ENCODE measurements around the gene GORASP2. TPM values are rescaled to one million over a fixed set of nuclear protein-coding genes. Genes with fewer than 3 reads are reported as not detected.
A peak's percentile ranks its signal among the peaks of the same experiment; 100 is the strongest.

The GORASP2 gene
- total RNA-seq, 4 donors from 2014 or later = 53.9 to 67.0 (median 56.3) TPM

DNA sequence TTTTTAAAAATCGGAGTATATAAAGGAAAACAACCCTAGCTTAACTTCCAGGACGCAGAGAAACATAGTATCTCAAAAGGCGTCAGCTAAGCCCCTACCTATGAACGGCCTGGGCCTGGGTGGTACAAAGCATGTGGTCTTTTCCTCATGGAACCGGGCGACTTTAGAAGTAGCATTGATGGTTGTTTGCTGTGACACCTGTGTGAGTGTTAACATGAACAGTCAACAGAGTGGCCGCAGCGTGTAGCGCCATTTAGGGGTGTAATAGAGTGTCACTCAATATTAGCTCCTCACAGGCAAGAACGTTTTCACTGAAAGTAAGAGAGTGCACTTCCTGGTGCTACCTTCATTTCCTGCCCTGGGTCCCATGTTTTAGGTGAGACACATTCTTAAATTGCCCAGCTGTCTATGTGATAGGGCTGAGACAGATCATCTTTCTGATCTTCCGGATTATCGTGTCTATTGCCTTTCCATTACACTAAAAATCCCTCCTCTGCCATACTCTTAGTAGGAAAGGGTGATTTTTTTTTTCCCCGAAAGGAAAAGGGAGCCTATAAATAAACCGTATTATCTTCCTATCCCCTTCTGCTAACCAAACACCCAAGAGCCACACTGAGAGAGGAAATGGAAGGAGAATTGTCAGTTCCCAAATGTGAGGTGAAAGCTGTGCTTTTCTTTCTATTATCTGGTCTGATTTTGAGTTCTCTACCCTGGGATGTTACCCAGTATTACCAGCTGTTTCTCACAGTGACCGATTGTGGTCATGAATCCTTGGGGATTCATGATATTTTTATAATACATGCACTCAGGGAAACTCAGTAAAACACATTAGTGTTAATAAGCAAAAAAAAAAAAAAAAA lies 1.3 kb downstream of the GORASP2 start:
- Histone ChIP-seq H3K27ac (peak overlapping the region; percentile 86 to 95 (median 92)), H3K36me3 (no peaks in the 10 kb centered on the region), H3K4me1 (peaks cover 27 to 37% of the 10 kb centered on the region in 2 donors), H3K4me3 (peak overlapping the region; percentile 77 to 91 (median 84)), H3K9me3 (no peaks in the 10 kb centered on the region), H3K27me3 (no peaks in the 10 kb centered on the region)
- intact Hi-C loops (cut with DNase I; ENCODE audit: low total_unique reads) = no loop called here
- in situ Hi-C loops (cut with MboI; ENCODE audit: low sequenced_read_pairs in 4 of 4) = loop anchor here in 2 of 4 donors (25.0 kb wide), 2 partner anchors 757 to 1343 kb away; partner anchors contain the start of genes DYNC1I2 (in 2 of the 2) and PPIG (in 1 of the 2)
- DNase-seq (no peak), ATAC-seq (peak in 1 of 2 donors; percentile 12)
- TF ChIP-seq, protein P1, sequence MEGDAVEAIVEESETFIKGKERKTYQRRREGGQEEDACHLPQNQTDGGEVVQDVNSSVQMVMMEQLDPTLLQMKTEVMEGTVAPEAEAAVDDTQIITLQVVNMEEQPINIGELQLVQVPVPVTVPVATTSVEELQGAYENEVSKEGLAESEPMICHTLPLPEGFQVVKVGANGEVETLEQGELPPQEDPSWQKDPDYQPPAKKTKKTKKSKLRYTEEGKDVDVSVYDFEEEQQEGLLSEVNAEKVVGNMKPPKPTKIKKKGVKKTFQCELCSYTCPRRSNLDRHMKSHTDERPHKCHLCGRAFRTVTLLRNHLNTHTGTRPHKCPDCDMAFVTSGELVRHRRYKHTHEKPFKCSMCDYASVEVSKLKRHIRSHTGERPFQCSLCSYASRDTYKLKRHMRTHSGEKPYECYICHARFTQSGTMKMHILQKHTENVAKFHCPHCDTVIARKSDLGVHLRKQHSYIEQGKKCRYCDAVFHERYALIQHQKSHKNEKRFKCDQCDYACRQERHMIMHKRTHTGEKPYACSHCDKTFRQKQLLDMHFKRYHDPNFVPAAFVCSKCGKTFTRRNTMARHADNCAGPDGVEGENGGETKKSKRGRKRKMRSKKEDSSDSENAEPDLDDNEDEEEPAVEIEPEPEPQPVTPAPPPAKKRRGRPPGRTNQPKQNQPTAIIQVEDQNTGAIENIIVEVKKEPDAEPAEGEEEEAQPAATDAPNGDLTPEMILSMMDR (IDR thresholded peaks at IDR 0.05 in 4 of 5, conservative IDR thresholded peaks at IDR 0.05 in 1 of 5) = no peak
- TF ChIP-seq POLR2A (IDR thresholded peaks at IDR 0.05) = no peak

DNA sequence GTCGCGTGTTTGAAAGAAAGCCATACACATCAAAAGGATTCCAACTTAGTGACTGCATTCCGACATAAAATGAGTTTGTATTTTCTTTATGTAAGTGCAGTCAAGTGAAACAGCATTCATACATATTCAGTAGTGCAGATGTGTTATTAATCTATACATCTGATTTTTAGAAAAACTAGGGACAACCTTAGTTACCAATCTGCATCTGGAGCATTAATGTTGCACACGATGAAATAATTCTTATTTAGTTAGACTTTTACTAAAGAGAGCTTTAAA lies 1.9 kb downstream of the GORASP2 start:
- ATAC-seq (no peak), DNase-seq (no peak)
- Histone ChIP-seq H3K4me1 (peaks cover 27 to 37% of the 10 kb centered on the region in 2 donors), H3K27me3 (no peaks in the 10 kb centered on the region), H3K4me3 (peak overlapping the region in 3 of 4 donors; percentile 81 to 91 (median 87)), H3K27ac (peak overlapping the region in 3 of 4 donors; percentile 86 to 94 (median 89)), H3K9me3 (no peaks in the 10 kb centered on the region), H3K36me3 (no peaks in the 10 kb centered on the region)
- no peak for TF ChIP-seq POLR2A (IDR thresholded peaks at IDR 0.05)
- TF ChIP-seq, protein P1 (IDR thresholded peaks at IDR 0.05 in 4 of 5, conservative IDR thresholded peaks at IDR 0.05 in 1 of 5) = no peak
- intact Hi-C loops (cut with DNase I; ENCODE audit: low total_unique reads) (no loop called here), in situ Hi-C loops (cut with MboI; ENCODE audit: low sequenced_read_pairs in 4 of 4) (loop anchor here in 2 of 4 donors (25.0 kb wide), 2 partner anchors 756 to 1344 kb away; partner anchors contain the start of genes DYNC1I2 (in 2 of the 2) and PPIG (in 1 of the 2))

DNA sequence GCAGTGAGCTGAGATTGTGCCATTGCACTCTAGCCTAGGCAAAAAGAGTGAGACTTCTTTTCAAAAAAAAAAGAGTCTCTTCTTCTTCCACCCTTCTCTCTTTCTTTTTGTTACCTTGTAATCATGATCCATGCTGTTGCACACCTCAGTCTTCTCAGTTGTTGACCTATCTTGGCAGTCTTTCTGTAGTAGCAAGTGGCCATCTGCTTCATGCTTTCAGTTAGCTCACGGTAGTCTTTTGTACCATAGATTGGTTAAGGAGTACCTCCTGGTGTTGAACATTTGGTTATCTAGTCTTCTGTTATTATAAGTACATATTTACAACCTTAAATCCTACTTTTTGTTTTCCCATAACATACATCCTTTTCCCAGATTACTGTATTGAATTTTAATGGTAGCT lies 3.1 kb downstream of the GORASP2 start:
- Histone ChIP-seq H3K27ac (no peak overlapping the region), H3K36me3 (peaks cover 0 to 8% of the 10 kb centered on the region in 2 donors), H3K4me1 (peaks cover 27 to 37% of the 10 kb centered on the region in 2 donors), H3K4me3 (no peak overlapping the region), H3K27me3 (no peaks in the 10 kb centered on the region), H3K9me3 (no peaks in the 10 kb centered on the region)
- TF ChIP-seq, protein P1 (IDR thresholded peaks at IDR 0.05 in 4 of 5, conservative IDR thresholded peaks at IDR 0.05 in 1 of 5) = no peak
- TF ChIP-seq POLR2A (IDR thresholded peaks at IDR 0.05) = no peak
- intact Hi-C loops (cut with DNase I; ENCODE audit: low total_unique reads) = no loop called here
- in situ Hi-C loops (cut with MboI; ENCODE audit: low sequenced_read_pairs in 4 of 4) = loop anchor here in 2 of 4 donors (25.0 kb wide), 2 partner anchors 755 to 1345 kb away; partner anchors contain the start of genes DYNC1I2 (in 2 of the 2) and PPIG (in 1 of the 2)
- DNase-seq (no peak), ATAC-seq (no peak)

DNA sequence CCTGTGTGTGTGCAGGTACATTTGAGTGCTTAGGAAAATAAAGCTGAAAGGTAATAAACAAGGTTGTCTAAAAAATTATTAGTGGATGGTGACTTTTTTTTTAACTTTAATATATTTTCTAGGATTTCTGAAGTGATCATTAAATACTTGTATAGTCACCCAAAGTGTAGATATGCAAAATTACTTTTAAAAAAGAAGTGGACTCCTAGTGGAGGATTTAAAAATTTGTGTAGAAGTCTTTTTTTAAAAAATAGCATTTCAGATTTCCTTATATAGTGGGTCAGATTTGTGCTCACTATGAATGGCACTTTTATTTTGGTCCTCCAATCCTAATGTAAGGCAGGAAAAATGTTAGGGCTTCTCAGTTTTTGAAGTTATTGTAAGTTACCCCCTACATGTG lies 3.9 kb downstream of the GORASP2 start:
- peaks cover 27 to 37% of the 10 kb centered on the region in 2 donors for H3K4me1 ChIP-seq
- intact Hi-C loops (cut with DNase I; ENCODE audit: low total_unique reads) = no loop called here
- H3K36me3 ChIP-seq = peaks cover 0 to 10% of the 10 kb centered on the region in 2 donors
- no peak for DNase-seq
- no peaks in the 10 kb centered on the region for H3K27me3 ChIP-seq
- TF ChIP-seq POLR2A (IDR thresholded peaks at IDR 0.05) = no peak
- TF ChIP-seq, protein P1 (IDR thresholded peaks at IDR 0.05 in 4 of 5, conservative IDR thresholded peaks at IDR 0.05 in 1 of 5) = no peak
- ATAC-seq = no peak
- H3K27ac ChIP-seq = no peak overlapping the region
- in situ Hi-C loops (cut with MboI; ENCODE audit: low sequenced_read_pairs in 4 of 4) = loop anchor here in 2 of 4 donors (25.0 kb wide), 2 partner anchors 754 to 1346 kb away; partner anchors contain the start of genes DYNC1I2 (in 2 of the 2) and PPIG (in 1 of the 2)
- H3K4me3 ChIP-seq = no peak overlapping the region
- no peaks in the 10 kb centered on the region for H3K9me3 ChIP-seq

Measured in gastrocnemius medialis (tissue), 4 donors.